GM21786 (cell line): ENCODE results near the gene CASP14.
"Not testable (repeated sequence)": the region's sequence is repeated elsewhere in the genome, so short reads cannot be mapped to it uniquely, and the experiment has no call there.

Experiments
- ATAC-seq: cut with Tn5 transposase; IDR thresholded peaks from one replicate; pipeline ENCODE4 v1.9.1; 2021; ENCODE audit not compliant: unreplicated experiment

CASP14 gene

GRCh38 chr19:15048885-15049541 lies at the start of gene CASP14:
CASP14 (plus strand) TSS chr19:15049480; CDS start chr19:15052252, 2,772 bp downstream.
- ATAC-seq = no peak

- ATAC-seq = no peak
Observed at GRCh38 chr19:15008308-15008707, 41.0 kb upstream of the CASP14 start.

GRCh38 chr19:15010501-15011300 lies 38.6 kb upstream of the CASP14 start:
- no peak for ATAC-seq

GRCh38 chr19:15014579-15014978 lies 34.7 kb upstream of the CASP14 start:
- no peak for ATAC-seq

GRCh38 chr19:15015946-15016542 lies 33.2 kb upstream of the CASP14 start:
- no peak for ATAC-seq

DNA sequence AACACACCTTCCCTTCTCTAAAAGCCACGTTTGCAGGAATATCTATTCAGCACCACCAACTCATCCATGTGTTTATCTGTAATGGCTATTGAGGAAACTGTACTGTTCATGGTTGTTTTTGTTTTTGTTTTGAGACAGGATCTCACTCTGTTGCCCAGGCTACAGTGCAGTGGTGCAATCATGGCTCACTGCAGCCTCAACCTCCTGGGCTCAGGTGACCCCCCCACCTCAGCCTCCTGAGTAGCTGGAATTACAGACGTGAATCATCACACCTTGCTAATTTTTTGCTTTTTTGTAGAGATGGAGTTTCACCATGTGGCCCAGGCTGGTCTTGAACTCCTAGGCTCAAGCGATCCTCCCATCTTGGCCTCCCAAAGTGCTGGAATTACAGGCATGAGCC lies 30.4 kb upstream of the CASP14 start:
- not testable (repeated sequence) for ATAC-seq

GRCh38 chr19:15021286-15022007 lies 27.8 kb upstream of the CASP14 start:
- ATAC-seq = no peak

- no peak for ATAC-seq
Observed at GRCh38 chr19:15022752-15023151, 26.5 kb upstream of the CASP14 start.

DNA sequence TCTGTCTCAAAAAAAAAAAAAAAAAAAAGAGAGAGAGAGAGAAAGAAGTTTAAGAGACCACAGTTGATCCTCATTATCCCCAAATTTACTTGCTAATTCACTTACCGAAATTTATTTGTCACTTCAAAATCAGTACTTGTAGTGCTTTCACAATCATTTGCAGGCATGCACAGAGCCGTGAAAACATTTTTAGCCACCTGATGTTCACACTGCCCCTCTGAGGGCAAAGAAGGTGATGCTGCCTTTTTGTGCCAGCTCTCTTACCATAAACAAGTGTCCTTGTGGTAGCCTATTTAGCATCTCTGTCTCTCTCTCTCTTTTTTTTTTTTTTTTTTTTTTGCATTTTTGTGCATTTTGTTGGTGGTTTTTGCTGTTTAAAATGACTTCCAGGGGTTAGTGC lies 24.1 kb upstream of the CASP14 start:
- no peak for ATAC-seq

GRCh38 chr19:15028490-15028889 lies 20.8 kb upstream of the CASP14 start:
- ATAC-seq = no peak

GRCh38 chr19:15031675-15032074 lies 17.6 kb upstream of the CASP14 start:
- ATAC-seq = no peak

DNA sequence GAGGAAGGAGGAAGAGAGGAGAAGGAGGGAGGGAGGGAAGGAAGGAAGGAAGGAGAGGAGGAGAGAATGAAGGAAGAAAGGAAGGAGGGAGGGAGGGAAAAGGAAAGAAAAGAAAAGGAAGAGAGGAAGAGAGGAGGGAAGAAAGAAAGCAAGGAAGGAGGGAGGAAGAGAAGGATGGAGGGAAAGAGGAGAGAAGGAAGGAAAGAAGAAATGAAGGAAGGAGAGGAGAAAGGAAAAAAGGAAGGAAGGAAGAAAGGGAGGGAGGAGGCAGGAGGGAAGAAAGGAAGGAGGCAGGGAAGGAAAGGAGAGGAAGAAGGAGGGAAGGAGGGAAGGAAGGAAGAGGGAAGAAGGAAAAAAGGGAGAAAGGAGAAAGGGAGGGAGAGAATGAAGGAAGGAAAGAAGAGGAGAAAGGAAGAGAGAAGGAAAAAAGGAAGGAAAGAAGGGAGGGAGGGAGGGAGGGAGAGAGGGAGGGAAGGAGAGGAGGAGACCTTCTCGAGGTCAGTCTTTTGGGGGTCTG lies 13.4 kb upstream of the CASP14 start:
- no peak for ATAC-seq

DNA sequence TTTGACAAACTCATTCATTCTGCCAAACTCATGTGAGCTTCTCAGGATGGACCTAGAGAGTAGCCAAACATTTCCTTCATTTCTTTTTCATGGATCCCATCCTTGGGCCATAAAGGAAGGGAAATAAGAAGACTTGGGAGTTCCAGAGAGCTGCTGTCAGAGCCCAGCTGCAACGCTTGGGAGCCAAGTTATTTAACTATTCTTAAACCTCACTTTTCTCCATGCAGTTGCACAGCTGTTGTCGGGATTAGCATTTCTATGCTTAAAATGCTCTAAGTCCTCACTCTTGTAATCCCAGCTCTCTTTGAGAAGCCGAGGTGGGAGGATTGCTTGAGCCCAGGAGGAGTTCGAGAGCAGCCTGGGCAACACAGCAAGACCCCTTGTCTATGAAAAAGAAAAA lies 11.7 kb upstream of the CASP14 start:
- ATAC-seq = no peak

GRCh38 chr19:15038294-15038693 lies 11.0 kb upstream of the CASP14 start:
- no peak for ATAC-seq

GRCh38 chr19:15042003-15042402 lies 7.3 kb upstream of the CASP14 start:
- ATAC-seq = no peak

DNA sequence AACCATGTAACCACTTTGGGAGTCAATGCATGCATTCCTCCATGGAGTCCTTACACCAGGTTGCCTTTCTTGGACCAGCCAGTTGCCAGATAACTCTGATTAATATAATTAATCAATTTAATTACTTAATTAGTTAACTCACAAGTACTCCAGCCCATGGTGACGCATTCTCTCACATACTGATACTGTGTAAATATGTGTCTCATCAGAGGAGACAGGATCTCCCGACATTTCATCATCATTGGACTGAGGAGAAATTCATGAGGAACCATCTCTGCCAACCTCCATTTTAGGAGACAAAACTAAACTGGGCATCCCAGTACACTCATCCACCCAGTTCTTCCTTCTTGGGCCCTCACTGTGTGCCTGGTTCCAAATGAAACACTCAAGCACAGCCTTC lies 6.5 kb upstream of the CASP14 start:
- ATAC-seq = no peak

DNA sequence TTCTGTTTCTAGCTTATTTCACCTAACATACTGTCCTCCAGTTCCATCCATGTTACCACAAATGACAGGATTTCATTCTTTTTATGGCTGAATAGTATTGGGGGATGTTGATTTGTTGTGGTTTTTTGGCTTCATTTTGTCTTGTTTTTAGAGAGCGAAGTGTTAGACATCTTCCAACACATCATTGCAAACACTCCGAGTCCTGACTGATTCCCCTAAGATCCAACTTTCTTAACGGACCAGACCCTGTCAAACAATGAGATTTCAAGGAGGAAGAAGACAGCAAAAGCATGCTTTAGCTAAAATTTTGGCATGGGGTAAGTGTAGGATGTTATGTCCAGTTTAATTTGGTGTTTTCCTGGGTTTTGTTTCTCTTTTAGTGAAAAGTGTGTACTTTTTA lies 3.8 kb upstream of the CASP14 start:
- ATAC-seq = no peak

- ATAC-seq = no peak
Observed at GRCh38 chr19:15047680-15048079, 1.6 kb upstream of the CASP14 start.

GRCh38 chr19:15048128-15048527 lies 1.2 kb upstream of the CASP14 start:
- no peak for ATAC-seq

- no peak for ATAC-seq
Observed at GRCh38 chr19:15050639-15051038, 1.4 kb downstream of the CASP14 start.

- no peak for ATAC-seq
Observed at GRCh38 chr19:15062036-15062435, 12.8 kb downstream of the CASP14 start.
